Measurements from ENCODE around the gene CSRP3.
"Not testable (repeated sequence)": the region's sequence is repeated elsewhere in the genome, so short reads cannot be mapped to it uniquely, and the experiment has no call there.

CSRP3 gene

GRCh38 chr11:19185036-19185435 is 16.7 kb downstream of the CSRP3 start:
- no peak for DNase-seq

- DNase-seq, result no peak
Observed at GRCh38 chr11:19183646-19184045, 18.1 kb downstream of the CSRP3 start.

- DNase-seq, result no peak
Observed at GRCh38 chr11:19181531-19182261, 20.1 kb downstream of the CSRP3 start.

- no peak for DNase-seq
Observed at GRCh38 chr11:19176629-19177186, 25.1 kb downstream of the CSRP3 start.

- DNase-seq, result no peak
Observed at GRCh38 chr11:19173964-19174638, 27.7 kb downstream of the CSRP3 start.

GRCh38 chr11:19173004-19173689 is 28.6 kb downstream of the CSRP3 start:
- DNase-seq, result no peak

GRCh38 chr11:19168090-19168489 is 33.7 kb downstream of the CSRP3 start:
- DNase-seq, result no peak

GRCh38 chr11:19164881-19165280 is 36.9 kb downstream of the CSRP3 start:
- DNase-seq, result no peak

GRCh38 chr11:19164230-19164855 is 37.4 kb downstream of the CSRP3 start:
- no peak for DNase-seq

- DNase-seq, result no peak
Observed at GRCh38 chr11:19163617-19164016, 38.2 kb downstream of the CSRP3 start.

GRCh38 chr11:19162951-19163505 is 38.8 kb downstream of the CSRP3 start:
- no peak for DNase-seq

GRCh38 chr11:19161651-19162050 is 40.1 kb downstream of the CSRP3 start:
- no peak for DNase-seq

GRCh38 chr11:19160847-19161246 is 40.9 kb downstream of the CSRP3 start:
- no peak for DNase-seq

- no peak for DNase-seq
Observed at GRCh38 chr11:19156892-19157291, 44.9 kb downstream of the CSRP3 start.

- no peak for DNase-seq
Observed at GRCh38 chr11:19145319-19145718, 56.5 kb downstream of the CSRP3 start.

GRCh38 chr11:19136884-19137283 is 64.9 kb downstream of the CSRP3 start:
- DNase-seq, result not testable (repeated sequence)

- no peak for DNase-seq
Observed at GRCh38 chr11:19134004-19134403, 67.8 kb downstream of the CSRP3 start.
